Adrenal gland (tissue), 12 donors: ENCODE data around the gene SCP2D1. TPM values are rescaled to one million over a fixed set of nuclear protein-coding genes. Genes with fewer than 3 reads are reported as not detected.

Experiments
- DNase-seq, 7 donors: peaks; one replicate each; pipeline ENCODE4 v3.0.0-alpha.2; 2019 to 2020
- H3K27ac ChIP-seq, 5 donors: fragments of 200-600 bp; sonication (generic) in 4 of 5; 1 replicate in 3 of 5; 2 replicates in 2 of 5; pipeline versions ENCODE4 v1.5.1 to v1.8.0; 2016 to 2020; ENCODE audit warnings: mild to moderate bottlenecking in 1 of 5
- H3K27me3 ChIP-seq: fragments of 200-600 bp; 2 replicates; pipeline ENCODE4 v1.8.0; 2021
- H3K36me3 ChIP-seq, 2 donors: fragments of 200-600 bp; replicated peaks in 1 of 2; 1 replicate in 1 of 2; 2 replicates in 1 of 2; pipeline versions ENCODE4 v1.5.1 to v1.8.0; 2018 to 2022
- H3K4me1 ChIP-seq, 2 donors: fragments of 200-600 bp; replicated peaks in 1 of 2; 1 replicate in 1 of 2; 2 replicates in 1 of 2; pipeline versions ENCODE4 v1.5.1 to v1.8.0; 2018 to 2021
- H3K4me3 ChIP-seq, 4 donors: fragments of 200-600 bp; sonication (generic) in 3 of 4; one replicate each; pipeline ENCODE4 v1.5.1; 2016 to 2018
- H3K9me3 ChIP-seq, 3 donors: fragments of 200-600 bp; sonication (generic) in 1 of 3; replicated peaks in 1 of 3; 1 replicate in 2 of 3; 2 replicates in 1 of 3; pipeline versions ENCODE4 v1.5.1 to v1.8.0; 2016 to 2021
- POLR2A ChIP-seq, 2 donors: fragments of 450-650 bp; IDR thresholded peaks; one replicate each; pipeline ENCODE4 v1.6.1; 2017; ENCODE audit warnings: antibody characterized with exemption in 2 of 2, mild to moderate bottlenecking in 2 of 2, moderate library complexity in 1 of 2
- WGBS, 4 donors: extraction: QIAGEN DNeasy Blood & Tissue Kit in 2 of 4; methylation state at CpG; one replicate each; pipeline versions ENCODE4 v1.1.5 to v1.1.7; 2013 to 2017; 5-methylcytosine and 5-hydroxymethylcytosine counted together
- intact Hi-C, 2 donors: fragments of 100-400 bp; cut with DNase I; formaldehyde crosslinking; loops; one replicate each; pipeline versions ENCODE4 v1.14.1 to v1.15.0; 2022 to 2023
- polyA plus RNA-seq, 3 donors: library from polyadenylated mRNA; stranded (reverse); fragments of 200-250 nt in 2 of 3; fragments of 350-450 nt in 1 of 3; fragmentation: Illumina TruSeq in 1 of 3; extraction: RNeasy Lipid Tissue Mini Kit (QIAGEN cat#74804) in 1 of 3; gene quantifications; one replicate each; pipeline ENCODE4 v1.2.3, GENCODE V29; 2013 to 2014
- total RNA-seq, 9 donors: library from RNA; depleted of rRNA in 4 of 9; stranded (reverse); fragments of >200 nt in 4 of 9; fragments of 120-200 nt in 1 of 9; fragmentation: NEBNext Ultra II Directional in 1 of 9; extraction: Animal tissue kit (Norgen Biotek cat#: 25700) in 1 of 9; gene quantifications; one replicate each; pipeline versions ENCODE4 v1.1.0 to v1.2.4, GENCODE V29; 2013 to 2023
- TF ChIP-seq, protein P1 (sequence below), 6 experiments: fragments of 450-650 bp in 4 of 6; fragments of 200-600 bp in 2 of 6; sonication (generic) in 1 of 6; IDR thresholded peaks; 1 replicate in 5 of 6; 2 replicates in 1 of 6; pipeline versions ENCODE4 v1.5.1 to v1.8.0; 2016 to 2021; ENCODE audit warnings: antibody characterized with exemption in 6 of 6, mild to moderate bottlenecking in 2 of 6, moderate library complexity in 1 of 6
- donor health status: healthy with polysubstance abuse.
- donor health status: Bipolar disorder and iron deficiency.
- donor health status: DM: yes; HTN: yes; CAD: no.
- donor health status: DM: no; HTN: no; CAD: no.
- donor health status: DM: no; HTN: no; CAD: no.
- donor health status: DM: yes; HTN: yes; CAD: no.

SCP2D1 gene
- total and polyA plus RNA-seq, 12 donors: not detected

DNA sequence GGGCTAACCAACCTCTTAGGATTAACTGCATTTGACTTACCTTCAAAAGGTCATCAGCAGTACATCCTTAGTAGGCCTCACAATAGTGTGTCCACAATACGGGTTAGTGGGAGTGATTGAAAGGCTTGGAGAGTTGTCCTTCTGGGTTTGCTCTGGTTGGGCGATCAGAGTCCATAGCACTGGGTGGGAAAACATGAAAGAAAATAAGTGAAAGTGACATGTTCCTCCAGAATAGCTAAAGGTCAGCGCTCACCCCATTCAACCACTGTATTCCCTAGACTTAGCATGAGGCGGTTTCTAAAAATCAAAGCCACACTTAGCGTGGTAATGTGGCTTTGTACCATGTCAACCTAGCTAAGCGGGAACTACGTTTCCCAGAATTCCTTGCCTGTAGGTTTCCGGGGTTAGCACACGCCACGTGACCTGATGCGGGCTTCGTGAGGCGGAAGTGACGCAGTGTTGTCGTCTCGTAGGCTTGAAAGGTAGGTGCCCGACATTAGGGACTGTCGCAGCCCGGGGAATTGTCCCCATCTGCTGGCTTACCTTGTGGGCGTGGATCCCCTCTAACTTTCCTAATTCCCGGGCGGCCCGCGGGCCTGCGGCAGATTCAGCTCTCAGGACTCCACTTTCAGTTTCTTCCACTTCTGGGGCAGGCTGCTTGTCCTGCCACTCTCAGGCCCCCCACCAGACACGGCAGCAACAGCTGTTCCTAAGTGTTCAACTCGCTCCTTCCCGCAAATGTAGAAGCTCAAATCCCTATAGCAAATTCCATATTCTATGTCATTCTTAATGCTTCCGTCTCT, 19.8 kb upstream of the SCP2D1 start:
- intact Hi-C loops: no loop called here
- Histone ChIP-seq H3K36me3 (no peaks in the 10 kb centered on the region), H3K27ac (peak overlapping the region in 4 of 5 donors; percentile 73 to 95 (median 85)), H3K27me3 (no peaks in the 10 kb centered on the region), H3K9me3 (no peaks in the 10 kb centered on the region), H3K4me3 (peak overlapping the region; percentile 9 to 75 (median 34)), H3K4me1 (peaks cover 0 to 4% of the 10 kb centered on the region in 2 donors)
- TF ChIP-seq, protein P1, sequence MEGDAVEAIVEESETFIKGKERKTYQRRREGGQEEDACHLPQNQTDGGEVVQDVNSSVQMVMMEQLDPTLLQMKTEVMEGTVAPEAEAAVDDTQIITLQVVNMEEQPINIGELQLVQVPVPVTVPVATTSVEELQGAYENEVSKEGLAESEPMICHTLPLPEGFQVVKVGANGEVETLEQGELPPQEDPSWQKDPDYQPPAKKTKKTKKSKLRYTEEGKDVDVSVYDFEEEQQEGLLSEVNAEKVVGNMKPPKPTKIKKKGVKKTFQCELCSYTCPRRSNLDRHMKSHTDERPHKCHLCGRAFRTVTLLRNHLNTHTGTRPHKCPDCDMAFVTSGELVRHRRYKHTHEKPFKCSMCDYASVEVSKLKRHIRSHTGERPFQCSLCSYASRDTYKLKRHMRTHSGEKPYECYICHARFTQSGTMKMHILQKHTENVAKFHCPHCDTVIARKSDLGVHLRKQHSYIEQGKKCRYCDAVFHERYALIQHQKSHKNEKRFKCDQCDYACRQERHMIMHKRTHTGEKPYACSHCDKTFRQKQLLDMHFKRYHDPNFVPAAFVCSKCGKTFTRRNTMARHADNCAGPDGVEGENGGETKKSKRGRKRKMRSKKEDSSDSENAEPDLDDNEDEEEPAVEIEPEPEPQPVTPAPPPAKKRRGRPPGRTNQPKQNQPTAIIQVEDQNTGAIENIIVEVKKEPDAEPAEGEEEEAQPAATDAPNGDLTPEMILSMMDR (IDR thresholded peaks at IDR 0.05): peak in 4 of 6 experiments; percentile 16 to 36 (median 22)
- peak; percentile 70 to 79 for TF ChIP-seq POLR2A (IDR thresholded peaks at IDR 0.05)
- peak; percentile 88 to 97 (median 93) for DNase-seq
- WGBS, 4 donors: 5 to 8% (median 7%) methylated on average over 17 to 29 of the region's 29 CpGs

DNA sequence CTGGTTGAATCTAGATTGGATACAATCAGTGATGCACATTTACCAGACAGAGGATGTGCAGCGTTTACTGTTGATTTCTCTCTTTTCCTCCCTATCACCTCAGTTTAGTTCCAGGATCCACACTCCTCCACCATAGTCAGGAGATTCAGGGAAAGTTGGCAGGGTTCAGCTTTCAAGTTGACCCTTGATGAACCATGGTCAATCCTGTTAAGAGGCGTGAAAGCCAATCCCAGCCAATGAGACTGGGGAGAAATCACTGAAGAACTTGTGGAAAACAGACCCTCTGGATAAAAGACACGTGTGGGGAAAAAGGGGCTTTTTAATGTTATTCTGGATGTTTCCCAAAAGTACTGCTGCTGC, 19.2 kb upstream of the SCP2D1 start:
- Histone ChIP-seq H3K36me3 (no peaks in the 10 kb centered on the region), H3K4me3 (peak overlapping the region; percentile 9 to 75 (median 34)), H3K4me1 (peaks cover 0 to 4% of the 10 kb centered on the region in 2 donors), H3K27me3 (no peaks in the 10 kb centered on the region), H3K9me3 (no peaks in the 10 kb centered on the region), H3K27ac (peak overlapping the region in 4 of 5 donors; percentile 73 to 95 (median 85))
- TF ChIP-seq, protein P1 (IDR thresholded peaks at IDR 0.05): no peak
- no peak for TF ChIP-seq POLR2A (IDR thresholded peaks at IDR 0.05)
- WGBS, 4 donors: 60 to 65% (median 63%) methylated on average over 3 of the region's 3 CpGs
- DNase-seq: no peak
- intact Hi-C loops: no loop called here

DNA sequence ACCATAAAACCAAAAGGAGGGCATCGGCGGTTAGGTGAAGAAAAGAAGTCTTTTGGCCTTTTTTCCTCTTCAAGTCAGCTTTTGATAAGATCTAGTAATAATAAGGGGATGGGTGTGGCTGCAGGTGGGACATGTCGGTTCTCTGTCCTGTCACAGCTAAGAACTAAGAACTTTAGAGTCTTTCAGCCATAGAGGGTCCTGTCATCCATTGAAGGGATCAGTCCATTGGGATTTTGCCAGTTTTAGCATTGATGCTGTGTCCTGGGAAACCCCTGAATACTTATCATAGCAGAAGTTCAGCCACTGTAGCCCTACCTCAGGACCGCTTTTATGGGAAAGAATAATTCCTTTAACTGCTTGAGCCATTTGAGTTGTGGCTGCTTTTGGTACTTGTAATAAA, 18.2 kb upstream of the SCP2D1 start:
- no peak for TF ChIP-seq POLR2A (IDR thresholded peaks at IDR 0.05)
- TF ChIP-seq, protein P1 (IDR thresholded peaks at IDR 0.05): no peak
- Histone ChIP-seq H3K27ac (no peak overlapping the region), H3K27me3 (no peaks in the 10 kb centered on the region), H3K4me1 (peaks cover 0 to 4% of the 10 kb centered on the region in 2 donors), H3K4me3 (no peak overlapping the region), H3K9me3 (no peaks in the 10 kb centered on the region), H3K36me3 (no peaks in the 10 kb centered on the region)
- no peak for DNase-seq
- 80 to 94% (median 89%) methylated on average over 4 of the region's 4 CpGs for WGBS, 4 donors
- intact Hi-C loops: no loop called here

DNA sequence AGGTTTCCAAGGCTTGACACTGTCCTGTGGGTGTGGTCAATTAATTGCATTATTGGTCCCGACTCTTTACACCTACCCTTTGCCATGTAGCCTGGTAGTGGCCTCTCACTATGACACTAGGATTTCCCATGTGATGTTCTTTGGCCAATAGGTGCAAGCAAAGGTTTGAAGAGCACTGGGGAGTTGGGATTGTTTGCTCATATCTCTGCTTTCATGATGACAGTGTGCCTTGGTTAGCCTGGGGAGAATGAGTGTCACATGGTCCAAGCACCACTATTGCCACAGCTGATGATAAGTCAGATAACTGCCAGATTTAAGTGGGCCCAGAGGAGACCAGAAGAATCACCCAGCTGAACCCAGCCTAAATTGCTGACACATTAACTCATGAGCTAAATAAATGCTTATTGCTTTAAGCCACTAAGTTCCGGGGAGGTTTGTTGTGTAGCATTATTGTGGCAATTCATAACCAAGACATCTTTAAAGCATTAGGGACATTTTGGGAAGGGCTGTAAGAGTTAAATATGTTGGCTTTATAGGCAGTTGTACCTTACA, 17.2 kb upstream of the SCP2D1 start:
- 91 to 97% (median 95%) methylated on average over 2 of the region's 2 CpGs for WGBS, 4 donors
- intact Hi-C loops: no loop called here

More for the DNA sequence above, 17.2 kb upstream of the SCP2D1 start:
- Histone ChIP-seq H3K4me1 (peaks cover 0 to 4% of the 10 kb centered on the region in 2 donors), H3K27me3 (no peaks in the 10 kb centered on the region), H3K4me3 (no peak overlapping the region), H3K9me3 (no peaks in the 10 kb centered on the region), H3K36me3 (no peaks in the 10 kb centered on the region), H3K27ac (no peak overlapping the region)
- DNase-seq: no peak
- no peak for TF ChIP-seq POLR2A (IDR thresholded peaks at IDR 0.05)
- TF ChIP-seq, protein P1 (IDR thresholded peaks at IDR 0.05): no peak
